K562 (cell line): ENCODE results near the gene SETD5. TPM values are rescaled to one million over a fixed set of nuclear protein-coding genes. Genes with fewer than 3 reads are reported as not detected.
A peak's percentile ranks its signal among the peaks of the same experiment; 100 is the strongest.

Experiments used
- ATAC-seq: fragments of 200-7000 bp; cut with Tn5 transposase; 3 replicates; pipeline ENCODE4 v1.9.1; 2020; ENCODE audit warnings: moderate library complexity
- BruUV-seq: library from RNA; stranded (reverse); fragments of 400-500 nt; replicated peaks from 2 replicates; lab custom pipeline; 2021; lab: Mats Ljungman, UMichigan
- CTCF ChIA-PET: fragments of 300-600 bp; formaldehyde crosslinking; extraction: SDS; loops from one replicate; lab custom pipeline; 2021; ENCODE audit warnings: low intra/inter-chr PET ratio; lab: Yijun Ruan, JAX
- POLR2A ChIA-PET: fragments of 300-600, 350-650 bp; sonication (Branson Sonifier 250); formaldehyde crosslinking; extraction: SDS; loops from one replicate; lab custom pipeline; 2021; ENCODE audit warnings: antibody characterized with exemption, inconsistent platforms; lab: Yijun Ruan, JAX
- DNase-seq, 4 experiments: peaks; one replicate each; pipeline versions ENCODE4 v3.0.0 to v3.0.0-alpha.2; 2011 to 2018; ENCODE audit warnings: low spot score in 3 of 4, mixed read lengths in 3 of 4; ENCODE audit errors: extremely low read depth in 1 of 4
- FAIRE-seq: peaks from 2 replicates; lab custom pipeline; 2011; peaks lifted over from hg19 to GRCh38; lab: Jason Lieb, UNC
- H2AFZ ChIP-seq: 2 replicates; pipeline ENCODE4 v1.6.0; 2011; ENCODE audit warnings: low read depth, low read length, control low read depth, inconsistent platforms
- H3K27ac ChIP-seq: fragments of 200-600 bp; 3 replicates; pipeline ENCODE4 v1.8.0; 2011; ENCODE audit warnings: low read depth, mild to moderate bottlenecking, control low read depth, inconsistent platforms, low read length, moderate library complexity, mixed read lengths; ENCODE audit errors: extremely low read depth
- H3K27me3 ChIP-seq, 2 experiments: fragments of 300-600 bp in 1 of 2; 2 replicates in 1 of 2; 3 replicates in 1 of 2; pipeline versions ENCODE4 v1.6.0 to v1.8.0; 2011; ENCODE audit warnings: inconsistent platforms in 2 of 2, low read length in 2 of 2, mild to moderate bottlenecking in 1 of 2, mixed read lengths in 1 of 2, moderate library complexity in 1 of 2; ENCODE audit not compliant: control insufficient read depth in 2 of 2, insufficient read depth in 2 of 2
- H3K36me3 ChIP-seq: fragments of 300-600 bp; 3 replicates; pipeline ENCODE4 v1.8.0; 2011; ENCODE audit warnings: mild to moderate bottlenecking, low read length, inconsistent platforms; ENCODE audit not compliant: control insufficient read depth, insufficient read depth
- H3K4me1 ChIP-seq, 2 experiments: fragments of 200-600 bp in 1 of 2; replicated peaks in 1 of 2; 2 replicates in 1 of 2; 3 replicates in 1 of 2; pipeline versions ENCODE4 v1.5.1 to v1.8.0; 2011; ENCODE audit warnings: inconsistent platforms in 2 of 2, low read length in 2 of 2, mild to moderate bottlenecking in 1 of 2, mixed read lengths in 1 of 2, moderate library complexity in 1 of 2; ENCODE audit not compliant: control insufficient read depth in 2 of 2, insufficient read depth in 2 of 2
- H3K4me2 ChIP-seq: 2 replicates; pipeline ENCODE4 v1.6.1; 2011; ENCODE audit warnings: low read length, control low read depth, inconsistent platforms, mixed read lengths; ENCODE audit not compliant: insufficient read depth
- H3K4me3 ChIP-seq: fragments of 200-600 bp; sonication (generic), shearing (Covaris generic); 2 replicates; pipeline ENCODE4 v1.5.1; 2016; ENCODE audit warnings: control low read depth, inconsistent platforms
- H3K79me2 ChIP-seq: fragments of 200-600 bp; 3 replicates; pipeline ENCODE4 v1.8.0; 2011; ENCODE audit warnings: low read length, inconsistent platforms; ENCODE audit not compliant: control insufficient read depth, insufficient read depth
- H3K9ac ChIP-seq, 2 experiments: 2 replicates each; pipeline versions ENCODE4 v1.6.0 to v1.6.1; 2011; ENCODE audit warnings: low read depth in 2 of 2, low read length in 2 of 2, control low read depth in 1 of 2, inconsistent platforms in 1 of 2, mild to moderate bottlenecking in 1 of 2, mixed read lengths in 1 of 2; ENCODE audit not compliant: insufficient read depth in 1 of 2
- H3K9me1 ChIP-seq: one replicate; pipeline ENCODE4 v1.6.0; 2011; ENCODE audit warnings: inconsistent platforms, mild to moderate bottlenecking, low read length, moderate library complexity; ENCODE audit not compliant: control insufficient read depth, insufficient read depth
- H3K9me3 ChIP-seq: replicated peaks from 2 replicates; pipeline ENCODE4 v1.5.1; 2011; ENCODE audit warnings: low read depth, low read length, inconsistent platforms; ENCODE audit not compliant: control insufficient read depth, insufficient read depth
- H4K20me1 ChIP-seq: replicated peaks from 2 replicates; pipeline ENCODE4 v1.6.1; 2011; ENCODE audit warnings: low read length, inconsistent platforms, mixed read lengths; ENCODE audit not compliant: control insufficient read depth, insufficient read depth
- BRCA1 ChIP-seq, 2 experiments: fragments of 450-650 bp in 1 of 2; sonication (generic) in 1 of 2; formaldehyde crosslinking in 1 of 2; IDR thresholded peaks; 2 replicates each; pipeline versions ENCODE4 v1.5.0 to v1.6.1; 2017 to 2020; ENCODE audit warnings: mild to moderate bottlenecking in 1 of 2, missing genetic modification reagents in 1 of 2
- CBX2 ChIP-seq: fragments of 200-600 bp; sonication (generic); IDR thresholded peaks from one replicate; pipeline ENCODE4 v1.6.1; 2012; ENCODE audit warnings: mild to moderate bottlenecking, low read length, inconsistent platforms; ENCODE audit not compliant: insufficient read depth, poor library complexity, severe bottlenecking
- NFRKB ChIP-seq: fragments of 450-650 bp; IDR thresholded peaks from 2 replicates; pipeline ENCODE4 v1.6.1; 2016; ENCODE audit warnings: low read depth
- POLR2AphosphoS5 ChIP-seq: IDR thresholded peaks from 2 replicates; pipeline ENCODE4 v1.6.1; 2011; ENCODE audit warnings: mild to moderate bottlenecking, low read depth, low read length, moderate library complexity; ENCODE audit not compliant: control insufficient read depth, insufficient read depth
- ZNF444 ChIP-seq: fragments of 250-450 bp; sonication (Bioruptor Pico); IDR thresholded peaks from 2 replicates; pipeline ENCODE4 v1.4.0; 2020; ENCODE audit warnings: mild to moderate bottlenecking, moderate library complexity
- WGBS: fragments of 100-300 bp; shearing (Covaris generic); methylation state at CpG from one replicate; pipeline ENCODE4 v1.1.6; 2016; ENCODE audit warnings: low coverage, mixed read lengths; ENCODE audit not compliant: insufficient coverage; ENCODE audit errors: missing lambda C conversion rate; 5-methylcytosine and 5-hydroxymethylcytosine counted together
- in situ Hi-C: fragments of 300-500 bp; cut with MboI; formaldehyde crosslinking; loops from 4 replicates; pipeline ENCODE4 v1.15.0; 2018; ENCODE audit warnings: inconsistent platforms, mixed read lengths
- intact Hi-C: fragments of 100-400 bp; cut with micrococcal nuclease; formaldehyde crosslinking; loops from 2 replicates; pipeline ENCODE4 v1.14.2; 2022
- polyA plus RNA-seq, 8 experiments: library from polyadenylated mRNA; depleted of rRNA in 4 of 8; stranded (reverse) in 5 of 8; unstranded in 3 of 8; fragments of >200 nt; fragmentation: Nextera tagmentation in 2 of 8; fragmentation: Illumina TruSeq in 1 of 8; extraction: Ambion mirVana in 2 of 8; extraction: Trizol in 1 of 8; gene quantifications; 2 replicates each; pipeline versions ENCODE4 v1.2.1 to v1.2.3, GENCODE V29; 2011 to 2014; ENCODE audit warnings: inconsistent platforms in 1 of 8, missing spikeins in 1 of 8
- total RNA-seq, 7 experiments: library from RNA; depleted of rRNA in 6 of 7; stranded (reverse); fragments of >200 nt in 6 of 7; fragmentation: Illumina TruSeq in 2 of 7; extraction: Trizol in 2 of 7; gene quantifications; 2 replicates each; pipeline versions ENCODE4 v1.2.1 to v1.2.3, GENCODE V29; 2011 to 2021; ENCODE audit warnings: low replicate concordance in 1 of 7

The SETD5 gene
- total and polyA plus RNA-seq, 9 of the 15 experiments (the other 6 are each of a cell fraction or from before 2014, with no cell fraction given) = 20.8 to 135 (median 87.2) TPM

DNA sequence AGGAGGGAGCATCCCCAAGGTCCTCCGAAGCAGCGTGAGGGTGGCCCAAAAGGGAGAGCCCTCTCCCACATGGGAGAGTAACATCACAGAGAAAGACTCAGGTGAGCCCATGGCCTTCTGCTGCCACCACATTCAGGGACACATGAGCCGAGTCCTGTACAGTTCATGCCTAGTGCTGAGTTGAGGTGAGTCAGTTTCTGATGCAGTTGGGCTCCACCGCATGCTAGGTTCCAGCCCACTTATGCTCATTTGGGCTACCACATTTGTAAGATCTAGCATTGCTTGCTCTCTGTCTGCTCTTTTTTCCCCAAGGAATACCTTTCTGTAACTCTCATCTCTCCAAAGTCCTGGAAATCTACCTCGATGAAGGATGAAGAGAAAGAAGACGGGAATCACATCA is 77.1 kb downstream of the SETD5 start:
- FAIRE-seq (no peak), DNase-seq (no peak), ATAC-seq (no peak)
- ChIA-PET CTCF (no interaction called here), POLR2A (interaction anchor here (0.7 kb wide), 1 partner anchor 342 kb away, joined by 3 read pairs; no protein-coding TSS in a partner anchor)
- no peak overlapping the region for H3K4me3 ChIP-seq
- H3K9me1 ChIP-seq = no peaks in the 10 kb centered on the region
- H3K4me2 ChIP-seq = no peak overlapping the region
- no peak overlapping the region for H3K9ac ChIP-seq
- no peak overlapping the region for H3K27ac ChIP-seq
- peaks cover 12% of the 10 kb centered on the region; the same call in 1 of the 2 replicates for H4K20me1 ChIP-seq
- H2AFZ ChIP-seq = no peak overlapping the region
- peaks cover 20% of the 10 kb centered on the region; the same call in 2 of the 3 replicates for H3K79me2 ChIP-seq
- H3K4me1 ChIP-seq = peaks cover 0 to 4% of the 10 kb centered on the region in 2 experiments; a peak in 2 of 5 replicates
- peaks cover 97% of the 10 kb centered on the region for H3K36me3 ChIP-seq
- in situ Hi-C loops (no loop called here), intact Hi-C loops (no loop called here)
- no peak for TF ChIP-seq BRCA1 (IDR thresholded peaks at IDR 0.05)
- 0 out of 2 replicates have a peak, but pooled peaks have one; percentile 71 for TF ChIP-seq BRCA1 (CRISPR knock-in tag; IDR thresholded peaks at IDR 0.05)
- no peak for TF ChIP-seq ZNF444 (CRISPR knock-in tag)
- BruUV-seq = no TSS peak
- H3K9me3 ChIP-seq = no peaks in the 10 kb centered on the region
- H3K27me3 ChIP-seq = no peaks in the 10 kb centered on the region
- 95% methylated on average over 6 of the region's 6 CpGs for WGBS

DNA sequence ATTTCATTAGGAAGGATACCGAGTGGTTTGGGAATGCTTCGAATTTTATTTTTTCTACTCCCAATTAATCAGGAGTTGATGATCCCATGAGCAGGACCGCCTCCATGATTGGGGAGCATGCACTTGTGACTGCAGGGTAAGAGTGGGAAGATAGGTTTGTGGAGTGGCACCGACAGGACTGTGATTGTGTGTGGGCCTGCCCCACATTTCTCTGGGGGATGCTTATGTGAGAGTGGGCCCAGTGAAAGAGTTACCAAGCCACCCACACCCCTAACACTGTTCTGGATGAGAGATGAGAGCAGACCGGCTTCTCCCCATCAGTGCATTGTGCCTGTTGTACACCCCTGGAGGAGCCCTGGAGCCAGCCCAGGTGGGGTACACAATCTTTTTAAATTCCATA is 79.5 kb downstream of the SETD5 start:
- BruUV-seq = no TSS peak
- intact Hi-C loops = no loop called here
- DNase-seq = no peak
- Histone ChIP-seq H3K9me3 (no peaks in the 10 kb centered on the region), H3K4me1 (no peaks in the 10 kb centered on the region), H3K4me3 (no peak overlapping the region)
- CTCF ChIA-PET = no interaction called here
- TF ChIP-seq POLR2AphosphoS5 (peak; percentile 16; the same call in 1 of the 2 replicates), CBX2 (no peak), NFRKB (no peak)
- TF ChIP-seq, all 486 proteins: peak for 1
- 97% methylated on average over 5 of the region's 5 CpGs for WGBS
- POLR2A ChIA-PET = interaction anchor here (0.6 to 1.4 kb wide), 6 partner anchors 19 to 659 kb away, joined by 3 to 4 read pairs (median 3); no protein-coding TSS in a partner anchor
- H3K9me1 ChIP-seq = no peaks in the 10 kb centered on the region
- H3K27ac ChIP-seq = no peak overlapping the region
- ATAC-seq = peak; percentile 25; the same call in 2 of the 3 replicates
- FAIRE-seq = no peak
- no peak overlapping the region for H3K4me2 ChIP-seq
- peaks cover 94% of the 10 kb centered on the region for H3K36me3 ChIP-seq
- H3K79me2 ChIP-seq = no peaks in the 10 kb centered on the region
- no peak overlapping the region for H2AFZ ChIP-seq
- peaks cover 6% of the 10 kb centered on the region; the same call in 1 of the 2 replicates for H4K20me1 ChIP-seq
- no peaks in the 10 kb centered on the region for H3K27me3 ChIP-seq
- in situ Hi-C loops = no loop called here
- no peak overlapping the region for H3K9ac ChIP-seq
